ENCODE measurements around the gene STXBP1.

STXBP1 gene

GRCh38 chr9:127586096-127586495 lies 26.0 kb upstream of the STXBP1 start:
- Histone ChIP-seq H3K9ac (ENCODE audit: low read depth, low read length) (no peak overlapping the region), H3K4me2 (ENCODE audit: insufficient read depth, low read length) (no peak overlapping the region), H4K20me1 (ENCODE audit: insufficient read depth, low read length) (no peaks in the 10 kb centered on the region), H3K4me1 (ENCODE audit: insufficient read depth, low read length) (no peaks in the 10 kb centered on the region), H2AFZ (ENCODE audit: low read depth, low read length) (no peak overlapping the region), H3K27me3 (ENCODE audit: insufficient read depth, low read length, poor library complexity) (no peaks in the 10 kb centered on the region), H3K4me3 (ENCODE audit: low read depth in 1 of 2, low read length in 2 of 2) (no peak overlapping the region), H3K27ac (ENCODE audit: low read length) (no peak overlapping the region), H3K79me2 (ENCODE audit: insufficient read depth, low read length) (no peaks in the 10 kb centered on the region), H3K9me3 (ENCODE audit: insufficient read depth, low read length, severe bottlenecking) (no peaks in the 10 kb centered on the region), H3K36me3 (ENCODE audit: insufficient read depth, low read length) (no peaks in the 10 kb centered on the region)
- no peak for TF ChIP-seq EZH2 (IDR thresholded peaks at IDR 0.05; ENCODE audit: borderline replicate concordance, low read depth, low read length, severe bottlenecking)
- no peak for TF ChIP-seq CTCF (IDR thresholded peaks at IDR 0.05; ENCODE audit: borderline replicate concordance, extremely low read depth, low read length, poor library complexity, severe bottlenecking)
- ATAC-seq (ENCODE audit: insufficient read depth, low read depth) (no peak), DNase-seq (no peak)

- DNase-seq (peak; percentile 48), ATAC-seq (ENCODE audit: insufficient read depth, low read depth) (peak; percentile 61)
- H3K27me3 ChIP-seq (ENCODE audit: insufficient read depth, low read length, poor library complexity): no peaks in the 10 kb centered on the region
- no peaks in the 10 kb centered on the region for H3K9me3 ChIP-seq (ENCODE audit: insufficient read depth, low read length, severe bottlenecking)
- no peaks in the 10 kb centered on the region for H3K4me1 ChIP-seq (ENCODE audit: insufficient read depth, low read length)
- H3K4me3 ChIP-seq (ENCODE audit: low read depth in 1 of 2, low read length in 2 of 2): no peak overlapping the region
- H3K27ac ChIP-seq (ENCODE audit: low read length): no peak overlapping the region
- no peak overlapping the region for H3K4me2 ChIP-seq (ENCODE audit: insufficient read depth, low read length)
- H4K20me1 ChIP-seq (ENCODE audit: insufficient read depth, low read length): no peaks in the 10 kb centered on the region
- H3K79me2 ChIP-seq (ENCODE audit: insufficient read depth, low read length): no peaks in the 10 kb centered on the region
- H3K9ac ChIP-seq (ENCODE audit: low read depth, low read length): no peak overlapping the region
- no peaks in the 10 kb centered on the region for H3K36me3 ChIP-seq (ENCODE audit: insufficient read depth, low read length)
- TF ChIP-seq EZH2 (IDR thresholded peaks at IDR 0.05; ENCODE audit: borderline replicate concordance, low read depth, low read length, severe bottlenecking) (no peak), CTCF (IDR thresholded peaks at IDR 0.05; ENCODE audit: borderline replicate concordance, extremely low read depth, low read length, poor library complexity, severe bottlenecking) (peak; percentile 73)
- no peak overlapping the region for H2AFZ ChIP-seq (ENCODE audit: low read depth, low read length)
Measured at GRCh38 chr9:127586537-127586936, 25.5 kb upstream of the STXBP1 start.

GRCh38 chr9:127587966-127588365 lies 24.1 kb upstream of the STXBP1 start:
- DNase-seq (no peak), ATAC-seq (ENCODE audit: insufficient read depth, low read depth) (no peak)
- Histone ChIP-seq H3K9me3 (ENCODE audit: insufficient read depth, low read length, severe bottlenecking) (no peaks in the 10 kb centered on the region), H3K4me1 (ENCODE audit: insufficient read depth, low read length) (no peaks in the 10 kb centered on the region), H3K4me3 (ENCODE audit: low read depth in 1 of 2, low read length in 2 of 2) (no peak overlapping the region), H3K27ac (ENCODE audit: low read length) (no peak overlapping the region), H2AFZ (ENCODE audit: low read depth, low read length) (no peak overlapping the region), H3K4me2 (ENCODE audit: insufficient read depth, low read length) (no peak overlapping the region), H3K79me2 (ENCODE audit: insufficient read depth, low read length) (no peaks in the 10 kb centered on the region), H3K9ac (ENCODE audit: low read depth, low read length) (no peak overlapping the region), H3K27me3 (ENCODE audit: insufficient read depth, low read length, poor library complexity) (no peaks in the 10 kb centered on the region), H4K20me1 (ENCODE audit: insufficient read depth, low read length) (no peaks in the 10 kb centered on the region), H3K36me3 (ENCODE audit: insufficient read depth, low read length) (no peaks in the 10 kb centered on the region)
- no peak for TF ChIP-seq EZH2 (IDR thresholded peaks at IDR 0.05; ENCODE audit: borderline replicate concordance, low read depth, low read length, severe bottlenecking)
- no peak for TF ChIP-seq CTCF (IDR thresholded peaks at IDR 0.05; ENCODE audit: borderline replicate concordance, extremely low read depth, low read length, poor library complexity, severe bottlenecking)

Data from DND-41 (cell line).